Caco-2 (cell line): ENCODE results near the gene ETHE1. TPM values are rescaled to one million over a fixed set of nuclear protein-coding genes. Genes with fewer than 3 reads are reported as not detected.

Experiments
- BruUV-seq: library from RNA; stranded (reverse); fragments of 400-500 nt; replicated peaks from 2 replicates; lab custom pipeline; 2021; lab: Mats Ljungman, UMichigan
- CTCF ChIA-PET: fragments of 300-600 bp; sonication (Branson Sonifier 250); formaldehyde crosslinking; loops from one replicate; lab custom pipeline; 2022; ENCODE audit warnings: antibody characterized with exemption; lab: Charles Lee
- POLR2A ChIA-PET: fragments of 300-600 bp; sonication (Branson Sonifier 250); formaldehyde crosslinking; loops from one replicate; lab custom pipeline; 2022; ENCODE audit warnings: antibody characterized with exemption; lab: Charles Lee
- DNase-seq, 2 experiments: peaks; one replicate each; pipeline versions ENCODE4 v3.0.0 to v3.0.0-alpha.2; 2020 to 2022
- H3K27me3 ChIP-seq: replicated peaks from 2 replicates; pipeline ENCODE4 v1.6.0; 2011; ENCODE audit warnings: low read length; ENCODE audit not compliant: control insufficient read depth, insufficient read depth
- H3K36me3 ChIP-seq: 2 replicates; pipeline ENCODE4 v1.5.1; 2011; ENCODE audit warnings: low read length; ENCODE audit not compliant: control insufficient read depth, insufficient read depth
- H3K4me1 ChIP-seq: fragments of 250-450 bp; sonication (Bioruptor Pico); 2 replicates; pipeline ENCODE4 v1.5.1; 2020; ENCODE audit warnings: mild to moderate bottlenecking
- H3K4me3 ChIP-seq: 2 replicates; pipeline ENCODE4 v1.5.1; 2011; ENCODE audit warnings: low read depth, mild to moderate bottlenecking, control low read depth, low read length
- H3K9me3 ChIP-seq: fragments of 250-450 bp; sonication (Bioruptor Pico); 2 replicates; pipeline ENCODE4 v1.5.1; 2020; ENCODE audit warnings: mild to moderate bottlenecking, moderate library complexity
- H3K27ac Mint-ChIP-seq: one replicate; pipeline ENCODE4 v1.8.0; 2022; ENCODE audit warnings: mixed read lengths; ENCODE audit not compliant: unreplicated experiment
- H3K27me3 Mint-ChIP-seq: one replicate; pipeline ENCODE4 v1.8.0; 2022; ENCODE audit warnings: mixed read lengths; ENCODE audit not compliant: insufficient read depth, unreplicated experiment
- H3K36me3 Mint-ChIP-seq: one replicate; pipeline ENCODE4 v1.8.0; 2022; ENCODE audit warnings: mild to moderate bottlenecking, mixed read lengths; ENCODE audit not compliant: insufficient read depth, unreplicated experiment
- H3K4me1 Mint-ChIP-seq: one replicate; pipeline ENCODE4 v1.8.0; 2022; ENCODE audit warnings: low read depth, mixed read lengths; ENCODE audit not compliant: unreplicated experiment
- H3K4me3 Mint-ChIP-seq: one replicate; pipeline ENCODE4 v1.8.0; 2022; ENCODE audit warnings: mild to moderate bottlenecking, moderate library complexity, mixed read lengths; ENCODE audit not compliant: unreplicated experiment
- H3K9me3 Mint-ChIP-seq: one replicate; pipeline ENCODE4 v1.8.0; 2022; ENCODE audit warnings: mixed read lengths; ENCODE audit not compliant: unreplicated experiment
- CTCF ChIP-seq, 2 experiments: fragments of 200-600 bp in 1 of 2; IDR thresholded peaks; 1 replicate in 1 of 2; 2 replicates in 1 of 2; pipeline versions ENCODE4 v1.5.1 to v1.8.0; 2011 to 2022; ENCODE audit warnings: antibody characterized with exemption in 1 of 2, control low read depth in 1 of 2, inconsistent platforms in 1 of 2, low read depth in 1 of 2, low read length in 1 of 2, mild to moderate bottlenecking in 1 of 2, moderate library complexity in 1 of 2; ENCODE audit not compliant: insufficient read depth in 1 of 2, severe bottlenecking in 1 of 2, unreplicated experiment in 1 of 2
- intact Hi-C: fragments of 100-400 bp; cut with micrococcal nuclease; formaldehyde crosslinking; loops from one replicate; pipeline ENCODE4 v1.10.0; 2022; ENCODE audit not compliant: unreplicated experiment
- total RNA-seq: library from RNA; stranded (reverse); gene quantifications from 2 replicates; pipeline ENCODE4 v1.2.3, GENCODE V29; 2022

Gene ETHE1
- total RNA-seq, 1 experiment from 2014 or later = 39.6 TPM

- peaks cover 7% of the 10 kb centered on the region for H3K4me1 Mint-ChIP-seq
- TF ChIP-seq CTCF (IDR thresholded peaks at IDR 0.05; ENCODE audit: insufficient read depth in 1 of 2, low read depth in 1 of 2, low read length in 1 of 2, severe bottlenecking in 1 of 2, unreplicated experiment in 1 of 2) = no peak
- Histone ChIP-seq H3K4me3 (peak overlapping the region; percentile 64), H3K36me3 (no peaks in the 10 kb centered on the region; the same call in none of the 2 replicates), H3K4me1 (0 out of 2 replicates have a peak, but pooled peaks cover 4% of the 10 kb centered on the region), H3K27me3 (no peaks in the 10 kb centered on the region), H3K9me3 (no peaks in the 10 kb centered on the region)
- BruUV-seq = no TSS peak
- H3K27me3 Mint-ChIP-seq = no peaks in the 10 kb centered on the region
- ChIA-PET POLR2A (interaction anchor here (0.5 to 1.7 kb wide), 6 partner anchors 9 to 1162 kb away, joined by 3 to 17 read pairs (median 4); partner anchors contain the start of genes PAFAH1B3 and PHLDB3), CTCF (interaction anchor here (1.1 to 2.3 kb wide), 7 partner anchors 15 to 132 kb away, joined by 4 to 32 read pairs (median 11); partner anchors contain the start of genes IRGQ, PHLDB3, ZNF575 and ZNF576)
- H3K9me3 Mint-ChIP-seq = no peaks in the 10 kb centered on the region
- H3K27ac Mint-ChIP-seq = peak overlapping the region; percentile 95
- peak overlapping the region; percentile 100 for H3K4me3 Mint-ChIP-seq
- intact Hi-C loops = loop anchor here (5.0 to 10.0 kb wide), 2 partner anchors 63 to 131 kb away; partner anchors contain the start of genes ETHE1, IRGQ and ZNF576
- DNase-seq = peak in 1 of 2 experiments; percentile 80
- peaks cover 20% of the 10 kb centered on the region for H3K36me3 Mint-ChIP-seq
Measured at GRCh38 chr19:43464134-43464775, 62.7 kb downstream of the ETHE1 start.

GRCh38 chr19:43463381-43464133, 63.4 kb downstream of the ETHE1 start:
- BruUV-seq = no TSS peak
- intact Hi-C loops = loop anchor here (1.0 to 10.0 kb wide), 6 partner anchors 8 to 131 kb away; partner anchors contain the start of genes ETHE1, IRGQ, PHLDB3 and ZNF576
- Histone ChIP-seq H3K4me1 (0 out of 2 replicates have a peak, but pooled peaks cover 4% of the 10 kb centered on the region), H3K4me3 (peak overlapping the region; percentile 64), H3K36me3 (no peaks in the 10 kb centered on the region; the same call in none of the 2 replicates), H3K27me3 (no peaks in the 10 kb centered on the region), H3K9me3 (no peaks in the 10 kb centered on the region)
- peaks cover 20% of the 10 kb centered on the region for H3K36me3 Mint-ChIP-seq
- no peaks in the 10 kb centered on the region for H3K27me3 Mint-ChIP-seq
- H3K4me1 Mint-ChIP-seq = peaks cover 7% of the 10 kb centered on the region
- POLR2A ChIA-PET = interaction anchor here (0.5 to 1.7 kb wide), 8 partner anchors 10 to 1079 kb away, joined by 3 to 17 read pairs (median 4); partner anchors contain the start of genes IRGQ and PHLDB3
- DNase-seq = peak; percentile 99
- CTCF ChIA-PET = interaction anchor here (0.6 to 2.3 kb wide), 17 partner anchors 9 to 1162 kb away, joined by 3 to 32 read pairs (median 5); partner anchors contain the start of genes IRGQ, PHLDB3, PRR19 and ZNF575
- H3K9me3 Mint-ChIP-seq = no peaks in the 10 kb centered on the region
- no peak for TF ChIP-seq CTCF (IDR thresholded peaks at IDR 0.05; ENCODE audit: insufficient read depth in 1 of 2, low read depth in 1 of 2, low read length in 1 of 2, severe bottlenecking in 1 of 2, unreplicated experiment in 1 of 2)
- H3K27ac Mint-ChIP-seq = peak overlapping the region; percentile 95
- H3K4me3 Mint-ChIP-seq = peak overlapping the region; percentile 100
